Measurements from ENCODE around the gene CILP2.

The CILP2 gene

GRCh38 chr19:19592690-19593089 is 54.6 kb downstream of the CILP2 start:
- Histone ChIP-seq H2AFZ (no peak overlapping the region), H3K4me3 (ENCODE audit: low read depth, low read length) (no peak overlapping the region), H3K4me1 (no peaks in the 10 kb centered on the region), H3K27ac (no peak overlapping the region), H3K27me3 (ENCODE audit: control insufficient read depth, insufficient read depth, low read length) (no peaks in the 10 kb centered on the region), H3K79me2 (no peaks in the 10 kb centered on the region), H3K36me3 (ENCODE audit: control insufficient read depth, insufficient read depth, low read length) (no peaks in the 10 kb centered on the region), H3K9ac (no peak overlapping the region), H3K9me3 (ENCODE audit: control insufficient read depth, low read length) (no peaks in the 10 kb centered on the region), H3K4me2 (ENCODE audit: low read length) (no peak overlapping the region)
- no peak for TF ChIP-seq CTCF (IDR thresholded peaks at IDR 0.05)

GRCh38 chr19:19594381-19594780 is 56.3 kb downstream of the CILP2 start:
- H3K4me3 ChIP-seq (ENCODE audit: low read depth, low read length): no peak overlapping the region
- H3K27me3 ChIP-seq (ENCODE audit: control insufficient read depth, insufficient read depth, low read length): no peaks in the 10 kb centered on the region
- no peak overlapping the region for H3K9ac ChIP-seq
- H3K79me2 ChIP-seq: no peaks in the 10 kb centered on the region
- H2AFZ ChIP-seq: no peak overlapping the region
- no peaks in the 10 kb centered on the region for H3K4me1 ChIP-seq
- H3K27ac ChIP-seq: no peak overlapping the region
- no peak overlapping the region for H3K4me2 ChIP-seq (ENCODE audit: low read length)
- H3K9me3 ChIP-seq (ENCODE audit: control insufficient read depth, low read length): no peaks in the 10 kb centered on the region
- no peak for TF ChIP-seq CTCF (IDR thresholded peaks at IDR 0.05)
- no peaks in the 10 kb centered on the region for H3K36me3 ChIP-seq (ENCODE audit: control insufficient read depth, insufficient read depth, low read length)

- Histone ChIP-seq H3K9ac (no peak overlapping the region), H3K9me3 (ENCODE audit: control insufficient read depth, low read length) (no peaks in the 10 kb centered on the region), H3K36me3 (ENCODE audit: control insufficient read depth, insufficient read depth, low read length) (no peaks in the 10 kb centered on the region), H3K4me2 (ENCODE audit: low read length) (no peak overlapping the region), H3K4me1 (no peaks in the 10 kb centered on the region), H3K27me3 (ENCODE audit: control insufficient read depth, insufficient read depth, low read length) (no peaks in the 10 kb centered on the region), H3K79me2 (no peaks in the 10 kb centered on the region), H3K27ac (no peak overlapping the region), H2AFZ (no peak overlapping the region), H3K4me3 (ENCODE audit: low read depth, low read length) (no peak overlapping the region)
- no peak for TF ChIP-seq CTCF (IDR thresholded peaks at IDR 0.05)
Measured at GRCh38 chr19:19595171-19595701, 57.2 kb downstream of the CILP2 start.

Measured in parathyroid adenoma (tissue), 2 donors.